Stimulated activated CD8-positive, alpha-beta memory T cell treated with anti-CD3 and anti-CD28 coated beads, Interleukin-4, amount 100 ng/mL, for 1 hour (primary cell): Measurements from ENCODE around the gene ADAMTS15.

Source experiments
- DNase-seq, 2 donors: peaks; one replicate each; pipeline ENCODE4 v3.0.0-alpha.2; 2020; ENCODE audit warnings: low read depth in 2 of 2, low spot score in 1 of 2

ADAMTS15 gene

DNA sequence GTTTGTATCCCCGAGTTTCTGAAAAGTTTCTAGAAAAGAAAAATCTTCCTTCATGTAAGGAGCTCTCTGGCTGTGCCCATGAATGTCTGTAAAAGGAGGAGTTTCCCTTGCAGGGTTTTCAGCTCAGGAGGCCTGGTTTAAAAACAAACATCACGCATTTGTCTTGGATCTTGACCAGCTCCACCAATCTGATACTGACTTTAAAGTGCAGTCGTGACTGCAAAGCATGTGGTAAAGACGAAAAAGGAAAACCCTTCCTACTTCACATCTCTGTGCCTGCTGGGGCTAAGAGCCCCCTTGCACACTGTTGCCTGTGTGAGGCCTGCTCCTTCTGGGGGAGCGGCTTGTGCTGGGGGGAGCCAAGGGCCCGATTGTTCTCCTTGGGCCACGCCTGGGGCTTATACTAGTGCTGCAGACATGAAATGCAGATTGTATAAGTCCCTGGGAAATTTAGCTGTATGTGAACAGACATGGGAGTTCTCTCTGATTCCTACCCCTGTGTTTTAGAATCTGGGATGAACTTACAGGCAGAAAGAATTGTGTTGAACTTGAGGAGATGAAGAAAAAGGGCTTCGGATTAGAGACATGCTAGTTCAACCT lies 62.1 kb downstream of the ADAMTS15 start:
- DNase-seq = no peak

GRCh38 chr11:130511765-130512164 lies 63.3 kb downstream of the ADAMTS15 start:
- DNase-seq = no peak

DNA sequence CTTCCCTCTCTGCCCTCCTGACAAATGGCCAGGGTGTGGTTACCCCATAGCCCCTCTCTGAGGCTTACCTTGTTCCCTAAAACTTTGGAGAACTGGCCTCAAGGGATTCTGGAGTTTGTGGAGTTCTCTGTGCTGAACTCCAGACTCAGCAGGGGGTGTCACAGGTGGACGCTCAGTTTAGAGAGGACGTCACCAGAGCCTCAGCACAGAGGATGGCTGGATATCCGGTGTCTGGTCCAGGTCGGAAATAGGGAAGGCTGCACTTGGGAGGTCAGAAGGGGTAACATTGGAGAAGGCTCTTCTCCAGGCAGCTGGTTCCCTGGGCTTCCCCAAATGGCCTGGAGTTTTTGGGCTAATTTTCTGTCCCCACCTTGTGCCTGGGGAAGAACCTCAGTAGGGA lies 64.2 kb downstream of the ADAMTS15 start:
- DNase-seq = no peak

DNA sequence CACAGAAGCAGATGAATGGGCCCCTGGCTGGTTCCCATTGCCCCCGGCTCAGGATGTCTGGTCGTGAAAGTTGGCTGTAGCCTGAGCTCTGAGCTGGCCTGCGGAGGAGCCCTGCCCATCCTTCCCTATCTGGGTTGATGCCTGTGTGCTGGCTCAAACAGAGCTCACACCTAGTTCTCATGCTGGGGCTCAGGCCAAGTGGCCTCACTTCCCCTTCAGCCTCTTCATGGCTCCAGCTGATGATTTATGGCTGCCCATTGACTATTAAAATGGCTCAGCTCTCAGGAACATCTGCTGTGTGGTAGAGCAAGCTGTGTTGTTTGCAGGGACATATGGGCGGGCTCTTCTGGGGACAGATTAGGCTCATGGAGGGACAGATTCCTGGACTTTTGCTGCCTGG lies 64.7 kb downstream of the ADAMTS15 start:
- DNase-seq = no peak

GRCh38 chr11:130514316-130514715 lies 65.9 kb downstream of the ADAMTS15 start:
- DNase-seq = no peak

- no peak for DNase-seq
Measured at GRCh38 chr11:130514851-130515250, 66.4 kb downstream of the ADAMTS15 start.

GRCh38 chr11:130515829-130516553 lies 67.5 kb downstream of the ADAMTS15 start:
- no peak for DNase-seq

DNA sequence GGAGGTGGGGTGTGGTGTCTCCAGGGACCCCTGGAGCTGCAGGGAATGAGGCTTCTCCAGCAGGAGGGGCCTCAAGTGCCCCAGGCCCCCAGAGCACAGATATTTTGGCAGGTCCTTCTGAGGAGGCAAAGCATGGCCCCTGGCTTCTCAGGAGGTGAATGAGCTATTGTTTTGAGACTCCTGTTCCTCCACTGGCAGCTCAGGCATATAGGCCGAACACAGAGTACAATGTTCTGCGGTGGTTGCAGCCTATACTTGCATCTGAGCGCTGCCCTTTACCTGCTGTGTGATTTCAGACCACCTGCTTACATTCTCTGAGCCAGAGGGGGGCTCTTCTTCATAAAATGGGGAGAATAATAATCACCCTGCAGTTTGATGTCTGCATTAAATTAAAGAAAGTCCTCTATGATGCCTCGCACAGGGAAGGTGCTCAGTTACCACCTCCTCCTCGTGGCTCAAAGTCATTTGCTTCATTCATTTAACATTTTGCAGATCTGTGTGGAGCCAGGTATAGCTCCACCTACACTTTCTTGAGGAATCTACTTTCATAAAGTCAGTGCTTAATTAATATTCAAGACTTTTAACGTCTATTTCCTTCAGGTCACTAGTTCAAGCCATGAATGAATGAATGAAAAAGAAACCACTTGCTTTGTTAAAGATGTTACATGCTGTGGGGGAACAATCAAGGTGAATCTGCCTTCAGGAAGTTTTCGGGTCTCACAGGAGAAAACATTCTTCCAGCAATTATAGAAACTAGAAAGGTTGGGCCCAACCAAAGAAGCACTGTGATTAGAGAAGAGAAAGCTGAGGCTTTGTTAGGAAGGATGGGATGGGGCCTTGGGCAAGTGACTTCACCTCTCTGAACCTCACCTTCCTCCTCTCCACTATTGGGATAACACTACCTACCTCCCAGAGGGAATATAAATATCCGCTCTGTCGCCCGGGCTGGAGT lies 68.4 kb downstream of the ADAMTS15 start:
- DNase-seq = no peak

- no peak for DNase-seq
Measured at GRCh38 chr11:130518164-130518680, 69.8 kb downstream of the ADAMTS15 start.

- no peak for DNase-seq
Measured at GRCh38 chr11:130519128-130519932, 70.9 kb downstream of the ADAMTS15 start.

DNA sequence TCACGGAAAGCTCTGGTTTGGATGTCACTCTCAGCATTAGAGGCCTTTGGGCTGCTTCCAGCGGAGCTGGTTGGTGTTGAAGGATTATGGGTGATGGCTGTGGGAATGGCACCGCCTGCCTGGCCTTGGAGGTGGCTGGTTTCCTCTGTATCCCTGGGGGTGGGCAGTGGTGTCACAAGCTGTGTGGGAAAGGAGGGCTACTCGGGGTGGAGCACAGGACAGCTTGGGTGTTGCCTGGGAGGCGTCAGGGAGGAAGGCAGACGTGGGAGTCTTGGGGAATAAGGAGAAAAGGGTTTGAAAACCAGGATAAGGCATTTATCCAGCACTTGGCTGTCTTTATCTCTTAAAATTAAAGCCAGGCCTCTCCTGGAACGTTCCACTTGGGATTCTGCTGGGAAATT lies 71.8 kb downstream of the ADAMTS15 start:
- no peak for DNase-seq

- DNase-seq = no peak
Measured at GRCh38 chr11:130522284-130522961, 74.0 kb downstream of the ADAMTS15 start.

DNA sequence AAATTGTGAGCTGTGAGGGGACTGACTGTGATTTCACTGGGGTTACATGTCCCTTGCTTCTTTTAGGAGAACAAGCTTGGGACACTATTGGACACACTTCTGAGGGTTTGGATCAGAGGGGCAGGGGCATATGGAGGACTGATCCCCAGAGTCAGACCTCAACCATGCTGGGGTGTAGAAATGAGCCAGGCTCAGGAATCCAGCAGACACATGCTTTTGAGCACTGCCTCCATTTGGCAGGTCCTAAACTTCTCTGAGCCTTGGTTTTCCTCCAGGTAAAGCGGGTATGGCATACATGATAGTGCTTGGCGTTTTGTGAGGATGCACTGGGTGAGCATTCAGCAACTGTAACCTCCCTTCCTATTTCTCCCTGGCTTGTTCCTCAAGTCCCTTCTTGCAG lies 74.7 kb downstream of the ADAMTS15 start:
- DNase-seq = no peak

- DNase-seq = no peak
Measured at GRCh38 chr11:130523609-130524008, 75.2 kb downstream of the ADAMTS15 start.

- DNase-seq = no peak
Measured at GRCh38 chr11:130524132-130524790, 75.8 kb downstream of the ADAMTS15 start.

- DNase-seq = no peak
Measured at GRCh38 chr11:130525307-130525706, 76.9 kb downstream of the ADAMTS15 start.
